Testis (tissue), 2 donors: ENCODE measurements around the gene L3HYPDH.

Experiments used
- POLR2A ChIP-seq: fragments of 450-650 bp; IDR thresholded peaks from one replicate; pipeline ENCODE4 v1.6.1; 2017; ENCODE audit warnings: antibody characterized with exemption, mild to moderate bottlenecking, moderate library complexity
- TF ChIP-seq, protein P1 (sequence below), 3 experiments: fragments of 450-650 bp in 2 of 3; fragments of 200-600 bp in 1 of 3; sonication (generic) in 1 of 3; IDR thresholded peaks; one replicate each; pipeline ENCODE4 v1.5.1; 2016 to 2019; ENCODE audit warnings: antibody characterized with exemption in 3 of 3, mild to moderate bottlenecking in 2 of 3, moderate library complexity in 1 of 3

DNA sequence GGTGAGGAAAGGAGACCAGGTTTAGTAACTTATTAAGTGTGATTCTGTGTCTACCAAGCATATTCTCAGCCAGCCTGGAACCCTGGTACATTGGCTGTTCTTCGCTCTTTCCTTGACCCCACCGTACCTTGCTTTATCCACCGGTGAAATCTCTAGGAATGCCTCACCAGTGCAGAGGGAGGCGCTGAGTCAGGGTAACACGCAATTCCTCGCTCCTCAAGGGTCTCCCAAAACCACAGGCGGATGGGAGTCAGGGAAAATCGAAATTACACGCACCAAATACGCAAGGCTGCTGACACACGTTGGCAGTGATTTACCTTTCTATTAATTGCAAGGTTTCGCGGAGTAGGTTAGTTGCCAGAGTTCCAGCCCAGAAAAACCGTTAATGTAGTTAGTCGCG, 845 bp downstream of the L3HYPDH start:
- TF ChIP-seq, protein P1, sequence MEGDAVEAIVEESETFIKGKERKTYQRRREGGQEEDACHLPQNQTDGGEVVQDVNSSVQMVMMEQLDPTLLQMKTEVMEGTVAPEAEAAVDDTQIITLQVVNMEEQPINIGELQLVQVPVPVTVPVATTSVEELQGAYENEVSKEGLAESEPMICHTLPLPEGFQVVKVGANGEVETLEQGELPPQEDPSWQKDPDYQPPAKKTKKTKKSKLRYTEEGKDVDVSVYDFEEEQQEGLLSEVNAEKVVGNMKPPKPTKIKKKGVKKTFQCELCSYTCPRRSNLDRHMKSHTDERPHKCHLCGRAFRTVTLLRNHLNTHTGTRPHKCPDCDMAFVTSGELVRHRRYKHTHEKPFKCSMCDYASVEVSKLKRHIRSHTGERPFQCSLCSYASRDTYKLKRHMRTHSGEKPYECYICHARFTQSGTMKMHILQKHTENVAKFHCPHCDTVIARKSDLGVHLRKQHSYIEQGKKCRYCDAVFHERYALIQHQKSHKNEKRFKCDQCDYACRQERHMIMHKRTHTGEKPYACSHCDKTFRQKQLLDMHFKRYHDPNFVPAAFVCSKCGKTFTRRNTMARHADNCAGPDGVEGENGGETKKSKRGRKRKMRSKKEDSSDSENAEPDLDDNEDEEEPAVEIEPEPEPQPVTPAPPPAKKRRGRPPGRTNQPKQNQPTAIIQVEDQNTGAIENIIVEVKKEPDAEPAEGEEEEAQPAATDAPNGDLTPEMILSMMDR (IDR thresholded peaks at IDR 0.05) = no peak
- TF ChIP-seq POLR2A = no peak
